MV-4-11 (cell line): ENCODE measurements around the gene TMEM220.

Experiments used
- DNase-seq: peaks from one replicate; lab custom pipeline; 2025; lab: John Stamatoyannopoulos, UW

Gene TMEM220

GRCh38 chr17:10664571-10664970 is 65.3 kb downstream of the TMEM220 start:
- DNase-seq = no peak
